Measurements from ENCODE around the gene CTSH.
A peak's percentile ranks its signal among the peaks of the same experiment; 100 is the strongest.
"Not testable (repeated sequence)": the region's sequence is repeated elsewhere in the genome, so short reads cannot be mapped to it uniquely, and the experiment has no call there.

CTSH gene

GRCh38 chr15:78913012-78913411, 31.8 kb downstream of the CTSH start:
- no peak overlapping the region for H3K4me3 ChIP-seq (ENCODE audit: low read depth in 1 of 5, low read length in 5 of 5)
- peaks cover 12 to 36% (median 32%) of the 10 kb centered on the region in 5 donors for H3K4me1 ChIP-seq (ENCODE audit: control insufficient read depth in 5 of 5, insufficient read depth in 5 of 5, low read length in 5 of 5)
- no peaks in the 10 kb centered on the region for H3K27me3 ChIP-seq (ENCODE audit: control insufficient read depth in 5 of 5, insufficient read depth in 4 of 5, low read length in 5 of 5)
- H3K36me3 ChIP-seq (ENCODE audit: control insufficient read depth in 5 of 5, insufficient read depth in 5 of 5, low read length in 5 of 5) = peaks cover 14 to 59% (median 46%) of the 10 kb centered on the region in 5 donors
- no peaks in the 10 kb centered on the region for H3K9me3 ChIP-seq (ENCODE audit: control insufficient read depth in 5 of 5, low read length in 5 of 5)
- H3K27ac ChIP-seq (ENCODE audit: low read depth, low read length) = no peak overlapping the region
- no peak overlapping the region for H3K9ac ChIP-seq (ENCODE audit: low read length in 5 of 5)

DNA sequence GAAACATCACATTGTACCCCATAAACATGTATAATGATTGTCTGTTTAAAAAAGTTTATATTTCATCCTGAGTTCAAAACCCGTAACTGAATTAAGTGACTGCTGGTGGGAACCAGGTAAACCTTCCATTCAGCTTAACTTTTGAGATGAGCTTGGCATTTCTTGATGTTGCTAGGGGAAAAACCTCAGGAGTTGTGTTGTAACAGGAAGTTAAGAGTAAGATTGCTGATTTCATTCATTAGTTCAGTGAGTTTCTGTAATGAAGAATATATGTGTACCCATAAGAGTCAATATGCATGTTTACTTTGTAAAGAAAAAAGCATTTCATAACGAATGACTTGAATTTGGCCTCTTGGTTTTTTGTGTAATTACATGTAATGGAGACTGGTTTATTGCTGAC, 32.5 kb downstream of the CTSH start:
- Histone ChIP-seq H3K9ac (ENCODE audit: low read length in 5 of 5) (no peak overlapping the region), H3K27me3 (ENCODE audit: control insufficient read depth in 5 of 5, insufficient read depth in 4 of 5, low read length in 5 of 5) (no peaks in the 10 kb centered on the region), H3K4me3 (ENCODE audit: low read depth in 1 of 5, low read length in 5 of 5) (no peak overlapping the region), H3K4me1 (ENCODE audit: control insufficient read depth in 5 of 5, insufficient read depth in 5 of 5, low read length in 5 of 5) (peaks cover 12 to 36% (median 32%) of the 10 kb centered on the region in 5 donors), H3K27ac (ENCODE audit: low read depth, low read length) (no peak overlapping the region), H3K36me3 (ENCODE audit: control insufficient read depth in 5 of 5, insufficient read depth in 5 of 5, low read length in 5 of 5) (peaks cover 17 to 59% (median 46%) of the 10 kb centered on the region in 5 donors), H3K9me3 (ENCODE audit: control insufficient read depth in 5 of 5, low read length in 5 of 5) (no peaks in the 10 kb centered on the region)

DNA sequence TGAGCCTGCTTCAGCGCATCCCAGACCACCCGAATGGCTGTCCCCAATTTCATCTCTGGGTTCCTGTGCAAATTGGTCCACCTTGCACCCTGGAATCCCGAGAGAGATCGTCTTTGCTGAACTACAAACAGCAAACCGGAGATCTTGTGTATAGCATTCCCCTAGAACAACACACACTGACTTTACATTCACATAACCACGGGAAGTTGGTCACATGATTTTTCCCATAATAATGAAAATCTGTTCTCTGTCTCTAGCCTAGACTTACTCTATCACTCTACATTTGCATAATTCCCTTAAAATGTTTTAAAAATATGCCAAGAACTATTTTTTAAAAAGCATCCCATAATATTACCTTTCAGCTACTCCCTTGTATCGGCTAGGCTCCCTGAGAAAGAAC, 34.6 kb downstream of the CTSH start:
- Histone ChIP-seq H3K36me3 (ENCODE audit: control insufficient read depth in 5 of 5, insufficient read depth in 5 of 5, low read length in 5 of 5) (peaks cover 26 to 78% (median 52%) of the 10 kb centered on the region in 5 donors), H3K4me1 (ENCODE audit: control insufficient read depth in 5 of 5, insufficient read depth in 5 of 5, low read length in 5 of 5) (peaks cover 8 to 33% (median 29%) of the 10 kb centered on the region in 5 donors)

GRCh38 chr15:78909791-78910228, 35.0 kb downstream of the CTSH start:
- no peak overlapping the region for H3K27ac ChIP-seq (ENCODE audit: low read depth, low read length)
- peaks cover 28 to 81% (median 53%) of the 10 kb centered on the region in 5 donors for H3K36me3 ChIP-seq (ENCODE audit: control insufficient read depth in 5 of 5, insufficient read depth in 5 of 5, low read length in 5 of 5)
- H3K4me3 ChIP-seq (ENCODE audit: low read depth in 1 of 5, low read length in 5 of 5) = no peak overlapping the region
- no peaks in the 10 kb centered on the region for H3K9me3 ChIP-seq (ENCODE audit: control insufficient read depth in 5 of 5, low read length in 5 of 5)
- H3K27me3 ChIP-seq (ENCODE audit: control insufficient read depth in 5 of 5, insufficient read depth in 4 of 5, low read length in 5 of 5) = no peaks in the 10 kb centered on the region
- peaks cover 6 to 28% (median 25%) of the 10 kb centered on the region in 5 donors for H3K4me1 ChIP-seq (ENCODE audit: control insufficient read depth in 5 of 5, insufficient read depth in 5 of 5, low read length in 5 of 5)
- no peak overlapping the region for H3K9ac ChIP-seq (ENCODE audit: low read length in 5 of 5)

More for the DNA sequence above, 34.6 kb downstream of the CTSH start:
- Histone ChIP-seq H3K4me3 (ENCODE audit: low read depth in 1 of 5, low read length in 5 of 5) (no peak overlapping the region), H3K27me3 (ENCODE audit: control insufficient read depth in 5 of 5, insufficient read depth in 4 of 5, low read length in 5 of 5) (no peaks in the 10 kb centered on the region), H3K9ac (ENCODE audit: low read length in 5 of 5) (no peak overlapping the region), H3K27ac (ENCODE audit: low read depth, low read length) (no peak overlapping the region), H3K9me3 (ENCODE audit: control insufficient read depth in 5 of 5, low read length in 5 of 5) (no peaks in the 10 kb centered on the region)

DNA sequence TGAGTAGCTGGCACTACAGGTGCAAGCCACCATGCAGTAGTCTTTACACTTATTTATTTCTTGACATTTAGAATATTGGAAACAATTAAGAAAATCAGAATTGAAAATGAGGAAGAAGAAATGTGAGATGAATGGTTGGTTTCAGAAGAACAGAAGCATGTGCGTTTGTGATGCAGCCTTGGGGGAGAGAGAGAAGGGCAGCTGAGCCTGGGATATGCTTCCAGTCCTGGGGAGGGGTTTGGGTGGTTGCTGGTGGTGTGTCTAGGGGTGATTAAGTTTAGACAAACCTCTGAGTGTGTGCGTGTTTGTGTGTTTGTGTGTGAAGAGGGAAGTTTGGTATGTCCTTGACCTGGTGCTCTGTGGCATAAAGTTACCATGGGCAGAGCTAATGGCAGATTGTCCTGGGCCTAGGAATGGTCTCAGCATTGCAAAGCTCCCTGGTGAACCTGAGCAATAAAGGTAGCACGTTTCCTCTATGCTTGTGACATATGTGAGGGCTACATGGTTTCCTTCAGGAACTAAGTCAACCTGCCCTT, 35.6 kb downstream of the CTSH start:
- H3K4me3 ChIP-seq (ENCODE audit: low read depth in 1 of 5, low read length in 5 of 5) = no peak overlapping the region
- H3K27me3 ChIP-seq (ENCODE audit: control insufficient read depth in 5 of 5, insufficient read depth in 4 of 5, low read length in 5 of 5) = no peaks in the 10 kb centered on the region
- peaks cover 29 to 86% (median 58%) of the 10 kb centered on the region in 5 donors for H3K36me3 ChIP-seq (ENCODE audit: control insufficient read depth in 5 of 5, insufficient read depth in 5 of 5, low read length in 5 of 5)
- no peak overlapping the region for H3K9ac ChIP-seq (ENCODE audit: low read length in 5 of 5)
- H3K4me1 ChIP-seq (ENCODE audit: control insufficient read depth in 5 of 5, insufficient read depth in 5 of 5, low read length in 5 of 5) = peaks cover 6 to 23% (median 19%) of the 10 kb centered on the region in 5 donors
- H3K9me3 ChIP-seq (ENCODE audit: control insufficient read depth in 5 of 5, low read length in 5 of 5) = no peaks in the 10 kb centered on the region
- H3K27ac ChIP-seq (ENCODE audit: low read depth, low read length) = no peak overlapping the region

- peaks cover 33 to 87% (median 59%) of the 10 kb centered on the region in 5 donors for H3K36me3 ChIP-seq (ENCODE audit: control insufficient read depth in 5 of 5, insufficient read depth in 5 of 5, low read length in 5 of 5)
- no peaks in the 10 kb centered on the region for H3K9me3 ChIP-seq (ENCODE audit: control insufficient read depth in 5 of 5, low read length in 5 of 5)
- H3K4me1 ChIP-seq (ENCODE audit: control insufficient read depth in 5 of 5, insufficient read depth in 5 of 5, low read length in 5 of 5) = peaks cover 3 to 16% (median 12%) of the 10 kb centered on the region in 5 donors
- H3K27ac ChIP-seq (ENCODE audit: low read depth, low read length) = no peak overlapping the region
- H3K4me3 ChIP-seq (ENCODE audit: low read depth in 1 of 5, low read length in 5 of 5) = no peak overlapping the region
- no peaks in the 10 kb centered on the region for H3K27me3 ChIP-seq (ENCODE audit: control insufficient read depth in 5 of 5, insufficient read depth in 4 of 5, low read length in 5 of 5)
- no peak overlapping the region for H3K9ac ChIP-seq (ENCODE audit: low read length in 5 of 5)
Observed at GRCh38 chr15:78907577-78907976, 37.3 kb downstream of the CTSH start.

DNA sequence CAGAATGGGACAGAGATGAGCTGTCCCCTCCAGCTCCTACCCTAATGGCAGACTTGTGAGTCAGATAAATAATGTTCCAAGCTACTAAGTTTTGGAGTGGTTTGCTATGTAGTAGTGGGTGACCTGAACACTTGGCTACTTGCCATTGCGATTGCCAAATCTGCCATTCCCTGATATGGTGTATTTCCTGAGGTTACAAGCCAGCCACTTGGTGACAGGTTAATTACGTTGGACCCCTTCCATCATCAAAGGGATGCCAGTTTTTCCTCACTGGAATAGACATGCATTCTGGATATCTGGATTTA, 38.6 kb downstream of the CTSH start:
- H3K9ac ChIP-seq (ENCODE audit: low read length in 5 of 5) = no peak overlapping the region
- H3K9me3 ChIP-seq (ENCODE audit: control insufficient read depth in 5 of 5, low read length in 5 of 5) = no peaks in the 10 kb centered on the region
- H3K27me3 ChIP-seq (ENCODE audit: control insufficient read depth in 5 of 5, insufficient read depth in 4 of 5, low read length in 5 of 5) = no peaks in the 10 kb centered on the region
- peaks cover 28 to 90% (median 62%) of the 10 kb centered on the region in 5 donors for H3K36me3 ChIP-seq (ENCODE audit: control insufficient read depth in 5 of 5, insufficient read depth in 5 of 5, low read length in 5 of 5)
- H3K4me1 ChIP-seq (ENCODE audit: control insufficient read depth in 5 of 5, insufficient read depth in 5 of 5, low read length in 5 of 5) = peaks cover 3 to 18% (median 12%) of the 10 kb centered on the region in 5 donors
- H3K27ac ChIP-seq (ENCODE audit: low read depth, low read length) = peak overlapping the region; percentile 68
- no peak overlapping the region for H3K4me3 ChIP-seq (ENCODE audit: low read depth in 1 of 5, low read length in 5 of 5)

DNA sequence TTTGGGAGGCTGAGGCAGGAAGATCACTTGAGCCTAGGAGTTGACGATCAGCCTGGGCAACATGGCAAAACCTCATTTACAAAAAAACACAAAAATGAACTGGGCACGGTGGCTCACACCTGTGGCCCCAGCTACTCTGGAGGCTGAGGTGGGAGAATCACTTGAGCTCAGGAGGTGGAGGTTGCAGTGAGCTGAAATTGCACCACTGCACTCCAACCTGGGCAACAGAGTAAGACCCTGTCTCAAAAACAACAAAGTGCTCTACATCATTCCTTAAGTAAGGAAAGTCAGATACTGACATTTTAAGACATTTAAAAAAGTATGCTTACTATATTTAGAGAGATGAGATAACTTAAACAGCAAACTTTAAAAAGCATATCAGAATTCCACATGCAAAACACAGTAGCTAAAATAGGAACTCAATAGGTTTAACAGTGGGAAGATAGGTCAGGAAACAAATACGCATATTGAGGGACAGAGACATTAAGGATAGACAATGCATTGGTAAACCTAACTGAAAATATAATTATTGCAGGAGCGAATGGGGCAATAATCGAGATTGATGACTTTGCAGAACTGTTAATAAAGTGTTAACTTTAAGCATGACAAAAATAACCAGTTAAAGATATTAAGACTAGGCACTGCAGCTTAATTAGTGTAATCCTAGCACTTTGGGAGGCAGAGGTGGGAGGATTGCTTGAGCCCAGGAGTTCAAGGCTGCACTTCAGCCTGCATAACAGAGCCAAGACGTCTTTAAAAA, 40.1 kb downstream of the CTSH start:
- H3K4me1 ChIP-seq (ENCODE audit: control insufficient read depth in 5 of 5, insufficient read depth in 5 of 5, low read length in 5 of 5) = peaks cover 3 to 18% (median 12%) of the 10 kb centered on the region in 5 donors
- peaks cover 32 to 90% (median 69%) of the 10 kb centered on the region in 5 donors for H3K36me3 ChIP-seq (ENCODE audit: control insufficient read depth in 5 of 5, insufficient read depth in 5 of 5, low read length in 5 of 5)
- no peak overlapping the region for H3K9ac ChIP-seq (ENCODE audit: low read length in 5 of 5)
- H3K27ac ChIP-seq (ENCODE audit: low read depth, low read length) = no peak overlapping the region
- H3K27me3 ChIP-seq (ENCODE audit: control insufficient read depth in 5 of 5, insufficient read depth in 4 of 5, low read length in 5 of 5) = no peaks in the 10 kb centered on the region
- H3K4me3 ChIP-seq (ENCODE audit: low read depth in 1 of 5, low read length in 5 of 5) = no peak overlapping the region
- H3K9me3 ChIP-seq (ENCODE audit: control insufficient read depth in 5 of 5, low read length in 5 of 5) = no peaks in the 10 kb centered on the region

DNA sequence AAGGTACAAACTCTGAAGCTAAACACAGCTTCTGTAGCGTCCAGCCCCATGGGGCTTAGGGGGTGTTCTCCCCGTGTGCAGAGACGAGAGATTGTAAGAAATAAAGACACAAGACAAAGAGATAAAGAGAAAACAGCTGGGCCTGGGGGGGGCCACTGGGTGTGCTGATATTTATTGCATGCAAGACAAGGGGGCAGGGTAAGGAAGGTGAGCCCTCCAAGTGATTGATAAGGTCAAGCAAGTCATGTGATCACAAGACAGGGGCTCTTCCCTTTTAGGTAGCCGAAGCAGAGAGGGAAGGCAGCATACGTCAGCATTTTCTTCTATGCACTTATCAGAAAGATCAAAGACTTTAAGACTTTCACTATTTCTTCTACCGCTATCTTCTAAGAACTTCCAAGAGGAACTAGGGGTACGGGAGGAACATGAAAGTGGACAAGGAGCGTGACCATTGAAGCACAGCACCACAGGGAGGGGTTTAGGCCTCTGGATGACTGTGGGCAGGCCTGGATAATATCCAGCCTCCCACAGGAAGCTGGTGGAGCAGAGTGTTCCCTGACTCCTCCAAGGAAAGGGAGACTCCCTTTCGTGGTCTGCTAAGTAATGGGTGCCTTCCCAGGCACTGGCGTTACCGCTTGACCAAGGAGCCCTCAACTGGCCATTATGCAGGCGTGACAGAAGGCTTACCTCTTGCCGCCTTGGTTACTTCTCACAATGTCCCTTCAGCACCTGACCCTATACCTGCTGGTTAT, 42.4 kb downstream of the CTSH start:
- H3K9me3 ChIP-seq (ENCODE audit: control insufficient read depth in 5 of 5, low read length in 5 of 5); H3K27ac ChIP-seq (ENCODE audit: low read depth, low read length); H3K4me3 ChIP-seq (ENCODE audit: low read depth in 1 of 5, low read length in 5 of 5); H3K9ac ChIP-seq (ENCODE audit: low read length in 5 of 5); H3K27me3 ChIP-seq (ENCODE audit: control insufficient read depth in 5 of 5, insufficient read depth in 4 of 5, low read length in 5 of 5): not testable (repeated sequence)
- Histone ChIP-seq H3K4me1 (ENCODE audit: control insufficient read depth in 5 of 5, insufficient read depth in 5 of 5, low read length in 5 of 5) (peaks cover 0 to 16% (median 12%) of the 10 kb centered on the region in 5 donors), H3K36me3 (ENCODE audit: control insufficient read depth in 5 of 5, insufficient read depth in 5 of 5, low read length in 5 of 5) (peaks cover 43 to 95% (median 74%) of the 10 kb centered on the region in 5 donors)

Data from subcutaneous abdominal adipose tissue (tissue), 5 donors.